TTC549 (cell line): ENCODE measurements around the gene CMTM2.

Experiments
- FAIRE-seq: peaks from 2 replicates; lab custom pipeline; 2012; peaks lifted over from hg19 to GRCh38; lab: Jason Lieb, UNC

CMTM2 gene

GRCh38 chr16:66636199-66636598 is 56.9 kb downstream of the CMTM2 start:
- no peak for FAIRE-seq

- no peak for FAIRE-seq
These were observed 58.5 kb downstream of the CMTM2 start for GRCh38 chr16:66637806-66638205.
